HepG2 (cell line): ENCODE measurements around the gene ETV6.

ENCODE experiments used
- CTCF ChIP-seq: sonication (generic); formaldehyde crosslinking; IDR thresholded peaks from 2 replicates; pipeline ENCODE4 v1.5.0; 2020; ENCODE audit warnings: mild to moderate bottlenecking, missing genetic modification reagents, moderate library complexity
- GABPA ChIP-seq, 2 experiments: IDR thresholded peaks; 2 replicates each; pipeline ENCODE4 v1.6.1; 2011 to 2016; ENCODE audit warnings: low read depth in 2 of 2, low read length in 1 of 2, missing biosample characterization in 1 of 2, missing genetic modification characterization in 1 of 2
- HNRNPUL1 ChIP-seq: fragments of 200-400 bp; formaldehyde crosslinking; IDR thresholded peaks from 2 replicates; pipeline ENCODE4 v1.6.1; 2017; ENCODE audit warnings: low read depth, mild to moderate bottlenecking, low read length, moderate library complexity
- IRF9 ChIP-seq: sonication (generic); formaldehyde crosslinking; IDR thresholded peaks from 2 replicates; pipeline ENCODE4 v1.8.0; 2022; ENCODE audit warnings: missing genetic modification reagents, mild to moderate bottlenecking, borderline replicate concordance
- KDM1A ChIP-seq: IDR thresholded peaks from 2 replicates; pipeline ENCODE4 v1.6.1; 2016; ENCODE audit warnings: missing compliant biosample characterization
- REST ChIP-seq, 2 experiments: IDR thresholded peaks; 2 replicates each; pipeline ENCODE4 v1.6.1; 2011 to 2012; ENCODE audit warnings: low read length in 2 of 2, borderline replicate concordance in 1 of 2, low read depth in 1 of 2, mild to moderate bottlenecking in 1 of 2, moderate library complexity in 1 of 2
- SALL1 ChIP-seq: sonication (generic); formaldehyde crosslinking; IDR thresholded peaks from 2 replicates; pipeline ENCODE4 v1.8.0; 2022; ENCODE audit warnings: mild to moderate bottlenecking, missing genetic modification reagents
- SRF ChIP-seq: IDR thresholded peaks from 2 replicates; pipeline ENCODE4 v1.6.1; 2011; ENCODE audit warnings: mild to moderate bottlenecking, low read depth, low read length, moderate library complexity
- STAT6 ChIP-seq: sonication (generic); formaldehyde crosslinking; IDR thresholded peaks from 2 replicates; pipeline ENCODE4 v1.4.0; 2020; ENCODE audit warnings: missing genetic modification reagents, mild to moderate bottlenecking, borderline replicate concordance
- ZNF12 ChIP-seq: sonication (generic); formaldehyde crosslinking; IDR thresholded peaks from 2 replicates; pipeline ENCODE4 v1.5.0; 2020; ENCODE audit warnings: missing genetic modification reagents
- ZNF639 ChIP-seq: conservative IDR thresholded peaks from 2 replicates; pipeline ENCODE4 v1.6.1; 2018; ENCODE audit warnings: missing genetic modification reagents
- ZNF775 ChIP-seq: sonication (generic); formaldehyde crosslinking; IDR thresholded peaks from 2 replicates; pipeline ENCODE4 v1.4.0; 2020; ENCODE audit warnings: missing genetic modification reagents, mild to moderate bottlenecking, moderate library complexity, borderline replicate concordance

GRCh38 chr12:11649413-11650285 lies at the start of gene ETV6:
- TF ChIP-seq ZNF12 (CRISPR knock-in tag) (no peak), ZNF639 (CRISPR knock-in tag) (no peak), REST (IDR thresholded peaks at IDR 0.05; ENCODE audit: borderline replicate concordance in 1 of 2, low read depth in 1 of 2, low read length in 2 of 2) (no peak), CTCF (CRISPR knock-in tag) (no peak), STAT6 (CRISPR knock-in tag) (no peak), SRF (no peak), KDM1A (CRISPR knock-in tag) (no peak), ZNF775 (CRISPR knock-in tag) (no peak), HNRNPUL1 (no peak), GABPA (IDR thresholded peaks at IDR 0.05; ENCODE audit: low read depth, low read length) (no peak), GABPA (CRISPR knock-in tag; IDR thresholded peaks at IDR 0.05; ENCODE audit: low read depth) (no peak; the same call in 1 of the 2 replicates), SALL1 (CRISPR knock-in tag) (no peak), IRF9 (no peak)
